PC-3 (cell line): Measurements from ENCODE around the gene CYTH1. TPM values are rescaled to one million over a fixed set of nuclear protein-coding genes. Genes with fewer than 3 reads are reported as not detected.

Source experiments
- ATAC-seq: fragments of 200-7000 bp; cut with Tn5 transposase; 2 replicates; pipeline ENCODE4 v1.9.1; 2020; ENCODE audit warnings: mild to moderate bottlenecking, moderate library complexity
- BruUV-seq: library from RNA; stranded (reverse); fragments of 400-500 nt; replicated peaks from 2 replicates; lab custom pipeline; 2021; lab: Mats Ljungman, UMichigan
- CTCF ChIA-PET: fragments of 300-600 bp; sonication (Branson Sonifier 250); formaldehyde crosslinking; loops from one replicate; lab custom pipeline; 2022; ENCODE audit warnings: antibody characterized with exemption; lab: Charles Lee
- POLR2A ChIA-PET: fragments of 300-600 bp; sonication (Branson Sonifier 250); formaldehyde crosslinking; loops from one replicate; lab custom pipeline; 2022; ENCODE audit warnings: antibody characterized with exemption; ENCODE audit not compliant: unreplicated experiment; lab: Charles Lee
- DNase-seq: peaks from one replicate; pipeline ENCODE4 v3.0.0-alpha.2; 2015
- H2AFZ ChIP-seq: fragments of 300-600 bp; sonication (generic); 2 replicates; pipeline ENCODE4 v1.6.0; 2016; ENCODE audit warnings: antibody characterized with exemption, low read length
- H3F3A ChIP-seq: fragments of 300-600 bp; sonication (generic); one replicate; pipeline ENCODE4 v1.6.0; 2017; ENCODE audit warnings: antibody characterized with exemption, low read length, control low read depth, mild to moderate bottlenecking; ENCODE audit not compliant: unreplicated experiment
- H3K27ac ChIP-seq: fragments of 300-600 bp; sonication (generic); 2 replicates; pipeline ENCODE4 v1.5.1; 2016; ENCODE audit warnings: mild to moderate bottlenecking, low read length
- H3K27me3 ChIP-seq: fragments of 300-600 bp; sonication (generic); 2 replicates; pipeline ENCODE4 v1.6.1; 2016; ENCODE audit warnings: low read length, mixed read lengths
- H3K36me3 ChIP-seq: fragments of 300-600 bp; sonication (generic); 2 replicates; pipeline ENCODE4 v1.6.1; 2016; ENCODE audit warnings: low read depth, mixed run types, low read length, mixed read lengths
- H3K4me1 ChIP-seq: fragments of 300-600 bp; sonication (generic); 2 replicates; pipeline ENCODE4 v1.5.1; 2016; ENCODE audit warnings: low read length; ENCODE audit not compliant: insufficient read depth
- H3K4me2 ChIP-seq: fragments of 300-600 bp; sonication (generic); 2 replicates; pipeline ENCODE4 v1.6.0; 2016; ENCODE audit warnings: low read length
- H3K4me3 ChIP-seq: fragments of 300-600 bp; sonication (generic); 2 replicates; pipeline ENCODE4 v1.5.1; 2016; ENCODE audit warnings: mild to moderate bottlenecking, low read length, mixed read lengths
- H3K79me2 ChIP-seq: fragments of 300-600 bp; sonication (generic); 2 replicates; pipeline ENCODE4 v1.6.1; 2017; ENCODE audit warnings: low read length, mixed read lengths
- H3K9ac ChIP-seq: fragments of 300-600 bp; sonication (generic); 2 replicates; pipeline ENCODE4 v1.6.0; 2016; ENCODE audit warnings: mild to moderate bottlenecking, low read length
- H3K9me2 ChIP-seq: fragments of 300-600 bp; sonication (generic); replicated peaks from 2 replicates; pipeline ENCODE4 v1.6.1; 2016; ENCODE audit warnings: mixed run types, low read length, mixed read lengths
- H3K9me3 ChIP-seq: fragments of 300-600 bp; sonication (generic); 2 replicates; pipeline ENCODE4 v1.6.1; 2016; ENCODE audit warnings: low read length, mixed read lengths
- H4K20me1 ChIP-seq: fragments of 300-600 bp; sonication (generic); 2 replicates; pipeline ENCODE4 v1.6.1; 2016; ENCODE audit warnings: low read length, mixed read lengths
- EZH2 ChIP-seq: fragments of 300-600 bp; sonication (generic); IDR thresholded peaks from one replicate; pipeline ENCODE4 v1.6.1; 2017; ENCODE audit warnings: antibody characterized with exemption, mild to moderate bottlenecking, low read length; ENCODE audit not compliant: unreplicated experiment
- EZH2phosphoT487 ChIP-seq: fragments of 300-600 bp; sonication (generic); IDR thresholded peaks from 2 replicates; pipeline ENCODE4 v1.6.1; 2018; ENCODE audit warnings: mild to moderate bottlenecking, antibody characterized with exemption, low read length, borderline replicate concordance
- intact Hi-C: fragments of 100-400 bp; cut with micrococcal nuclease; formaldehyde crosslinking; loops from 2 replicates; pipeline ENCODE4 v1.9.0; 2023
- total RNA-seq: library from RNA; depleted of rRNA; stranded (reverse); fragments of >200 nt; gene quantifications from 2 replicates; pipeline ENCODE4 v1.2.3, GENCODE V29; 2014
- TF ChIP-seq, protein P1 (sequence below): fragments of 300-600 bp; sonication (generic); conservative IDR thresholded peaks from 2 replicates; pipeline ENCODE4 v1.5.1; 2017; ENCODE audit warnings: antibody characterized with exemption, low read depth, mild to moderate bottlenecking, low read length

CYTH1 gene
- total RNA-seq, 1 experiment from 2014 or later, result 29.7 TPM

DNA sequence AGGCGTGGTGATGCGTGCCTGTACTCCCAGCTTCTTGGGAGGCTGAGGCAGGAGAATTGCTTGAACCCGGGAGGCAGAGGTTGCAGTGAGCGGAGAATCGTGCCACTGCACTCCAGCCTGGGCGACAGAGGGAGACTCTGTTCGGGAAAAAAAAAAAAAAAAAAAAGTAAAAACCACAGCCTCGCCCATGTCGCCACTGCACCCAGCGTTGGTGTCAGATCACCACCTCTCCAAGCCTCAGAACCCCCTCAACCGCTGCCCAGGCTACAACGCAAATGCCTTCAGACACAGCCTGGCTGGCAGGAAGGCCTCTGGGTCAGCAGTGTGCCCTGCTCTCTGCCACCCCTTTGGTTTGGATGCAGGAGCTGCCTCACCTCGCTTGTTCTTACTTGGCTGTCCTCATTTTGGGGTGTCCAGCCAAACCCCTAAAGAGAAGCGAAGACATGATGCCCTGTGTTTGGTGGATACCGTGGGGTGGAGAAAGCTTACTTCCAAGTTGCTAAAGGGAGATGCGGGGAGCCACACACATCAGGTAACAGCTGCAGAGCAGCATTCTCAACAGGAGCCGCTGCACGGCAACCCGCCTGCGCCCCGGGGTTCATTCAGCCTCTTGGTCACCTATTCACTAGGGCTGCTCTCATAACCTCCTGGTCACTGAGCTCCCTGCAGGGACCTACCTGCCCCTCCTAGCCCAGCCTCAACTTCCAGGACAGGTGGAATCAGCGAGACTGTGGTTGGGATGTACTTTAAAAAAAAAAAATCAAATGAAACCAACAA lies 13.0 kb upstream of the CYTH1 start:
- BruUV-seq, result no TSS peak
- Histone ChIP-seq H2AFZ (no peak overlapping the region), H3K9me2 (no peaks in the 10 kb centered on the region), H3K9me3 (no peaks in the 10 kb centered on the region), H3F3A (no peaks in the 10 kb centered on the region), H4K20me1 (0 out of 2 replicates have a peak, but pooled peaks cover 5% of the 10 kb centered on the region), H3K36me3 (peaks cover 54% of the 10 kb centered on the region), H3K4me3 (no peak overlapping the region), H3K27ac (no peak overlapping the region), H3K4me2 (no peak overlapping the region), H3K27me3 (no peaks in the 10 kb centered on the region), H3K9ac (no peak overlapping the region), H3K79me2 (no peaks in the 10 kb centered on the region), H3K4me1 (no peaks in the 10 kb centered on the region)
- DNase-seq, result no peak
- no peak for ATAC-seq
- TF ChIP-seq EZH2phosphoT487 (no peak), EZH2 (no peak)
- TF ChIP-seq, protein P1, sequence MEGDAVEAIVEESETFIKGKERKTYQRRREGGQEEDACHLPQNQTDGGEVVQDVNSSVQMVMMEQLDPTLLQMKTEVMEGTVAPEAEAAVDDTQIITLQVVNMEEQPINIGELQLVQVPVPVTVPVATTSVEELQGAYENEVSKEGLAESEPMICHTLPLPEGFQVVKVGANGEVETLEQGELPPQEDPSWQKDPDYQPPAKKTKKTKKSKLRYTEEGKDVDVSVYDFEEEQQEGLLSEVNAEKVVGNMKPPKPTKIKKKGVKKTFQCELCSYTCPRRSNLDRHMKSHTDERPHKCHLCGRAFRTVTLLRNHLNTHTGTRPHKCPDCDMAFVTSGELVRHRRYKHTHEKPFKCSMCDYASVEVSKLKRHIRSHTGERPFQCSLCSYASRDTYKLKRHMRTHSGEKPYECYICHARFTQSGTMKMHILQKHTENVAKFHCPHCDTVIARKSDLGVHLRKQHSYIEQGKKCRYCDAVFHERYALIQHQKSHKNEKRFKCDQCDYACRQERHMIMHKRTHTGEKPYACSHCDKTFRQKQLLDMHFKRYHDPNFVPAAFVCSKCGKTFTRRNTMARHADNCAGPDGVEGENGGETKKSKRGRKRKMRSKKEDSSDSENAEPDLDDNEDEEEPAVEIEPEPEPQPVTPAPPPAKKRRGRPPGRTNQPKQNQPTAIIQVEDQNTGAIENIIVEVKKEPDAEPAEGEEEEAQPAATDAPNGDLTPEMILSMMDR, result no peak
- CTCF ChIA-PET, result no interaction called here
- intact Hi-C loops, result no loop called here
- POLR2A ChIA-PET, result no interaction called here

DNA sequence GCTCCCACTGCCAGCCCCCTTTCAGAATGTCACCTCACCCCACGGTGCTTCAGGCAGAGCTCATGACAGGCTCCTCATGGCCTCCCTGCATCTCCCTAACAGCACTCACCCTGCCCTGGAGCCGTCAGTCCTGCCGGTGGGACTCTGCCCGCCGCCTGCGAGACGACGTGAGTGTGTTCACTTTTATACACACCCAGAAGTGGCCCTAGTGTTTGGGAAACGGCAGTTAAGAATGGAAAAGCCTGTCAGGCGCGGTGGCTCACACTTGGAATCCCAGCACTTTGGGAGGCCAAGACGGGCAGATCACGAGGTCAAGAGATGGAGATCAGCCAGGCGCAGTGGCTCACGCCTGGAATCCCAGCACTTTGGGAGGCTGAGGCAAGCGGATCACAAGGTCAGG lies 12.3 kb upstream of the CYTH1 start:
- DNase-seq (no peak), ATAC-seq (no peak)
- no peak overlapping the region for H3K4me3 ChIP-seq
- H3K27ac ChIP-seq, result no peak overlapping the region
- 0 out of 2 replicates have a peak, but pooled peaks cover 3% of the 10 kb centered on the region for H4K20me1 ChIP-seq
- H3K9ac ChIP-seq, result no peak overlapping the region
- ChIA-PET CTCF (no interaction called here), POLR2A (no interaction called here)
- no peaks in the 10 kb centered on the region for H3K9me2 ChIP-seq
- H3K27me3 ChIP-seq, result no peaks in the 10 kb centered on the region
- no peaks in the 10 kb centered on the region for H3K9me3 ChIP-seq
- no peak for TF ChIP-seq EZH2
- TF ChIP-seq, protein P1, result no peak
- TF ChIP-seq EZH2phosphoT487, result no peak
- BruUV-seq, result no TSS peak
- no peak overlapping the region for H2AFZ ChIP-seq
- H3K36me3 ChIP-seq, result peaks cover 51% of the 10 kb centered on the region
- intact Hi-C loops, result no loop called here
- H3F3A ChIP-seq, result no peaks in the 10 kb centered on the region
- H3K4me2 ChIP-seq, result no peak overlapping the region
- H3K4me1 ChIP-seq, result no peaks in the 10 kb centered on the region
- no peaks in the 10 kb centered on the region for H3K79me2 ChIP-seq

DNA sequence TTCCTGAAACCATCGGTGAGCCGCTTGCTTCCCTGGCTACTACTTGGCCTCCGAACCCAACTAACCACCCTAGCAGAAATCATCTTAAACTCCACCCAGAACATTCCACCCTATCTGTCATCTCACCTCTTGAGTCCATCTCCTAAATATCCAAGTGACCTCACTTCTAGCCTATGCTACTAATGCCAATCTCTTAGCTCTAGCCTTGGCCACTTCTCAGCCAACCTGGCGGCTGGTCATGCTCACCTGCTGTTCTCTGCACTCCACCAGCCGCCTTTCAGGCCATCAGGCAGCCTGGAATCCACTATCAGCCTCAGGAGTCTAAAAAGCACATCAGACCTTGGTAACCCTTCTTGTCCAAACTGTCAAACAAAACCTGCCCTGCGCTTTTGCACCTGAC lies 11.9 kb upstream of the CYTH1 start:
- Histone ChIP-seq H3K27me3 (no peaks in the 10 kb centered on the region), H3K4me3 (no peak overlapping the region), H3K4me1 (no peaks in the 10 kb centered on the region), H3K4me2 (no peak overlapping the region), H3K27ac (no peak overlapping the region), H3K36me3 (peaks cover 47% of the 10 kb centered on the region), H3K9ac (no peak overlapping the region), H3K79me2 (no peaks in the 10 kb centered on the region), H2AFZ (no peak overlapping the region), H4K20me1 (no peaks in the 10 kb centered on the region), H3K9me3 (no peaks in the 10 kb centered on the region), H3K9me2 (no peaks in the 10 kb centered on the region), H3F3A (no peaks in the 10 kb centered on the region)
- CTCF ChIA-PET, result no interaction called here
- POLR2A ChIA-PET, result no interaction called here
- no peak for DNase-seq
- BruUV-seq, result no TSS peak
- intact Hi-C loops, result no loop called here
- TF ChIP-seq EZH2phosphoT487 (no peak), EZH2 (no peak)
- TF ChIP-seq, protein P1, result no peak
- ATAC-seq, result no peak
